GM13977 (cell line): Measurements from ENCODE around the gene RGS12.

Experiments used
- DNase-seq: peaks from one replicate; pipeline ENCODE4 v3.0.0; 2012; ENCODE audit warnings: low spot score
- CTCF ChIP-seq: IDR thresholded peaks from 2 replicates; pipeline ENCODE4 v1.5.1; 2012; ENCODE audit warnings: mild to moderate bottlenecking, control low read depth; ENCODE audit not compliant: insufficient read depth; ENCODE audit errors: extremely low read depth, missing control alignments
- in situ Hi-C: fragments of 300-500 bp; cut with MboI; formaldehyde crosslinking; loops from one replicate; pipeline ENCODE4 v1.12.0; 2022; ENCODE audit warnings: low sequenced_read_pairs, low pct_unique_long_range_greater_than_20kb, mixed read lengths, inconsistent platforms; ENCODE audit not compliant: unreplicated experiment

Gene RGS12

GRCh38 chr4:3317011-3317655, 24.3 kb downstream of the RGS12 start:
- in situ Hi-C loops = no loop called here
- DNase-seq = no peak
- no peak for TF ChIP-seq CTCF

DNA sequence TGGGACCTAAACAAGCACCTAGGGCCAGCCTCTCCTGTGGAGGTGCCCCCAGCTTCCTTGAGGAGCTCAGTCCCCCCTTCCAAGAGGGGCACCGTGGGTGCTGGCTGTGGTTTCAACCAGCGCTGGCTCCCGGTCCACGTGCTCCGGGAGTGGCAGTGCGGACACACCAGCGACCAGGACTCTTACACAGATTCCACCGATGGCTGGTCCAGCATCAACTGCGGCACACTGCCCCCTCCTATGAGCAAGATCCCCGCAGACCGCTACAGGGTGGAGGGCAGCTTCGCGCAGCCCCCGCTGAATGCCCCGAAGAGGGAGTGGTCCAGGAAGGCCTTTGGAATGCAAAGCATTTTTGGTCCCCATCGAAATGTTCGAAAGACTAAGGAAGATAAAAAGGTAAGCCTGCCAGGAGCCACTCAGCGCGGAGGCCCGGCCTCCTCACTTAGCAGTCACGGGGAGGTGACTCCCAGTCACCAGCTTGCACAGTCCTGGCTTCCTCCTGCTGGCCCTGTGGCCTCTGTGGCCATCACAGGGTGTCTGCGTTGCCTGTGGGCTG, 24.9 kb downstream of the RGS12 start:
- no peak for DNase-seq
- TF ChIP-seq CTCF = no peak
- in situ Hi-C loops = no loop called here

DNA sequence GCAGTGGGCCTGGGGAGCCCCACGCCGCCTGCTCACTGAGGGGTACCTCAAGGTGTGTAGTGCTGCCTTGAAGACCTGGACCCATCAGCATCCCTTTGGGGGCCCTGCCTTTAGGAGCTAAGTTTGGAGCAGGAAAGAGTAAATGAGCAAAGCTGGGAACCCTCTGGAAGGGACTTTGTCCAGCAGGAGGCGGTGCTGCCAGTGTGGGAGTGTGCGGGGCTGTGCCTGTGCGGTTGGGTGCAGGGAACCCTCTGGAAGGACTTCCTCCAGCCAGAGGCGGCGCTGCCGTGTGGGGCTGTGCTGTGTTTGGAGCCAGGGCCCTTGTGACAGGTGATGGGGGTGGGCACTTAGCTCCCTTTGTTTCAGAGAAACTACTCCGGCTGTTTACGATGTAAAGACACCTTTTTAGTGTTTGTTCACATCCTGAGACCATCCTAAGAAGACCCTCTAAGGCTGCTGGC, 25.8 kb downstream of the RGS12 start:
- DNase-seq = no peak
- TF ChIP-seq CTCF = peak; percentile 16

DNA sequence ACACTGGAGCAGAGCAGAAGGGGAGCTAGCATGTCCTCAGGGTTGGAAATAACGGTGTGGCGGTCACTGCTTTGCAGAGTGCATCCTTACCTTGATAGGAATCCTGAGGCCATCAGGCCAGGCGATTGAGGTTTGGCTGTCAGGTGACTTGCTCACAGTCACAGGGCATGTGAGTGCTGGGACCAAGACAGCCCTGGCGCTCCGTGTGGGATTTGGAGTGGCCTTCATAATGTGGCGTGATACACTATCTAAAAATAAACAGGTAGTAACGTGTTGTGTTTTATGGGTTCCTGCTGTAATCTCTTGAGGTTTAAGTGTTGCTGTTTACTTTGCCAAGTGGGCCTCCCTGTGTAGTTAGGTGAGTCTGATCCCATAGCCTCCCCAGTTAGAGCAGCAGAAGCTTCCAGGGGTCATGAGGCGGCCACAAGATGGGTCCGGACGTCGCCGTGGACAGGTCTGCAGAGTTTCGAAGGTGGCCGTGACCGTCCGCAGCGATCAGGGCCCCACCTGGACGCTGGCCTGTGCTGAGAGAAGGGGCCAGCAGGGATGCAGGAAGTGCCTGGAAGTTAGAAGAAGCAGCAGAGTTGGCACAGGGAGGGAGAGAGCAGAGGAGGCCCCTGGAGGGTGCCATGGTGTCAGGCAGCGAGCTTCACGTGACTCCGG, 27.7 kb downstream of the RGS12 start:
- in situ Hi-C loops = no loop called here
- DNase-seq = no peak
- TF ChIP-seq CTCF = no peak

More for the DNA sequence above, 25.8 kb downstream of the RGS12 start:
- in situ Hi-C loops = no loop called here

DNA sequence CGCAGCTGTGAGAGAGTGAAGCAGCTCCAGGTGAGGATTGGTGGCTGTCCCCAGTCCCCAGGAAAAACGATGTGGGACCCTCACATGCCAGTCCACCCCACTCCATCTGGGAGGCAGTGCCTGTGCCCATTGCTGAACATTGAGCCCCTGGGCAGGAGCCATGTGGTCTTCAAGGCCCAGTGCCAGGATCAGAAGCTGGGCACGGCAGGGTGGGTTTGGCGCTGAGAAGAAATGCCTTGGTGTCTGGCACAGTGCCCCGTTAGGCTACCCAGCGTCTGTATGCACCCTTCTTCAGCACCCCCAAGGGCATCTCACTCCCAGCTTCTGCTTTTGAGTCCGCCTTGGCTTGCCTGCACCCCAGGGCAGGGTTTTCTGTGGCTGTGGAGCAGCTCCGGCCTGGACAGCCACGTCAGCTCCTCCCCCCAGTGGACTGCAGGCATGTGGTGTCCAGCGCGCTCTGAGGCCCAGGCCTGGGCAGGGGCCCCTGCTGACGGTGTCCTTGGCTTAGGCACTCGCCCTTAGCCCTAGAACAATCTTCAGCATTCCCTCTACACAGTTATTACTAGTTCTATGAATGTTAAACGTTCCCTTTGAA, 28.6 kb downstream of the RGS12 start:
- no peak for DNase-seq
- in situ Hi-C loops = no loop called here
- no peak for TF ChIP-seq CTCF

- in situ Hi-C loops = no loop called here
- no peak for TF ChIP-seq CTCF
- no peak for DNase-seq
Observed at GRCh38 chr4:3322059-3322550, 29.3 kb downstream of the RGS12 start.
